H9 (cell line): Measurements from ENCODE around the gene ARHGAP24. TPM values are rescaled to one million over a fixed set of nuclear protein-coding genes. Genes with fewer than 3 reads are reported as not detected.

Source experiments
- DNase-seq: peaks from one replicate; pipeline ENCODE4 v3.0.0-alpha.2; 2017
- H2AFZ ChIP-seq: one replicate; pipeline ENCODE4 v1.6.1; 2013; ENCODE audit warnings: mild to moderate bottlenecking, low read length, control low read depth, moderate library complexity
- H2AK5ac ChIP-seq: 2 replicates; pipeline ENCODE4 v1.6.1; 2013; ENCODE audit warnings: low read length, control low read depth, mixed read lengths; ENCODE audit not compliant: insufficient read length
- H2BK120ac ChIP-seq: one replicate; pipeline ENCODE4 v1.6.1; 2013; ENCODE audit warnings: low read depth, mild to moderate bottlenecking, low read length, control low read depth, inconsistent platforms; ENCODE audit not compliant: poor library complexity, severe bottlenecking
- H2BK12ac ChIP-seq: 2 replicates; pipeline ENCODE4 v1.6.1; 2013; ENCODE audit warnings: low read length, control low read depth, mixed read lengths, low read depth; ENCODE audit not compliant: insufficient read length
- H2BK15ac ChIP-seq: 2 replicates; pipeline ENCODE4 v1.6.1; 2013; ENCODE audit warnings: low read depth, low read length, control low read depth
- H2BK20ac ChIP-seq: one replicate; pipeline ENCODE4 v1.6.1; 2013; ENCODE audit warnings: low read depth, mild to moderate bottlenecking, low read length, control low read depth, inconsistent platforms; ENCODE audit not compliant: poor library complexity, severe bottlenecking
- H2BK5ac ChIP-seq: 2 replicates; pipeline ENCODE4 v1.6.1; 2013; ENCODE audit warnings: low read length, control low read depth, mixed read lengths; ENCODE audit not compliant: insufficient read length
- H3K14ac ChIP-seq: 2 replicates; pipeline ENCODE4 v1.6.1; 2013; ENCODE audit warnings: low read length, control low read depth; ENCODE audit not compliant: insufficient read depth
- H3K18ac ChIP-seq: 2 replicates; pipeline ENCODE4 v1.6.1; 2013; ENCODE audit warnings: low read depth, mild to moderate bottlenecking, mixed read lengths, low read length, control low read depth; ENCODE audit not compliant: insufficient read length
- H3K23ac ChIP-seq: 2 replicates; pipeline ENCODE4 v1.6.1; 2013; ENCODE audit warnings: low read length, control low read depth, mixed read lengths, low read depth; ENCODE audit not compliant: insufficient read length
- H3K23me2 ChIP-seq: 2 replicates; pipeline ENCODE4 v1.6.1; 2013; ENCODE audit warnings: low read depth, mild to moderate bottlenecking, mixed read lengths, low read length, control low read depth; ENCODE audit not compliant: insufficient read length, poor library complexity, severe bottlenecking
- H3K27ac ChIP-seq: 2 replicates; pipeline ENCODE4 v1.5.1; 2013; ENCODE audit warnings: low read length, control low read depth, mixed read lengths, low read depth; ENCODE audit not compliant: insufficient read length
- H3K27me3 ChIP-seq: 2 replicates; pipeline ENCODE4 v1.6.1; 2013; ENCODE audit warnings: low read length, control low read depth, inconsistent platforms; ENCODE audit not compliant: insufficient read depth
- H3K4ac ChIP-seq: 2 replicates; pipeline ENCODE4 v1.6.1; 2013; ENCODE audit warnings: low read depth, mild to moderate bottlenecking, control low read depth, inconsistent platforms, low read length, moderate library complexity
- H3K4me1 ChIP-seq: 2 replicates; pipeline ENCODE4 v1.6.1; 2013; ENCODE audit warnings: low read length, control low read depth, inconsistent platforms; ENCODE audit not compliant: insufficient read depth
- H3K4me2 ChIP-seq: 2 replicates; pipeline ENCODE4 v1.6.1; 2013; ENCODE audit warnings: low read length, control low read depth, mixed read lengths; ENCODE audit not compliant: insufficient read length, insufficient read depth
- H3K56ac ChIP-seq: 2 replicates; pipeline ENCODE4 v1.6.1; 2013; ENCODE audit warnings: low read depth, mild to moderate bottlenecking, mixed read lengths, low read length, control low read depth; ENCODE audit not compliant: insufficient read length
- H3K79me1 ChIP-seq: 2 replicates; pipeline ENCODE4 v1.6.1; 2013; ENCODE audit warnings: low read depth, mild to moderate bottlenecking, moderate library complexity, low read length, control low read depth, inconsistent platforms; ENCODE audit not compliant: insufficient read depth, poor library complexity, severe bottlenecking
- H3K79me2 ChIP-seq: 2 replicates; pipeline ENCODE4 v1.6.1; 2013; ENCODE audit warnings: low read length, control low read depth, inconsistent platforms; ENCODE audit not compliant: insufficient read depth
- H3K9ac ChIP-seq: 2 replicates; pipeline ENCODE4 v1.6.1; 2013; ENCODE audit warnings: low read length, control low read depth, mixed read lengths; ENCODE audit not compliant: insufficient read length; ENCODE audit errors: extremely low read depth
- H3K9me3 ChIP-seq: one replicate; pipeline ENCODE4 v1.6.1; 2013; ENCODE audit warnings: low read depth, low read length, inconsistent platforms; ENCODE audit not compliant: control insufficient read depth
- H3T11ph ChIP-seq: one replicate; pipeline ENCODE4 v1.6.1; 2013; ENCODE audit warnings: mild to moderate bottlenecking, low read length, control low read depth, inconsistent platforms
- H4K20me1 ChIP-seq: one replicate; pipeline ENCODE4 v1.6.1; 2013; ENCODE audit not compliant: control insufficient read depth, insufficient read length, insufficient read depth
- H4K5ac ChIP-seq: 2 replicates; pipeline ENCODE4 v1.6.1; 2013; ENCODE audit warnings: low read depth, mild to moderate bottlenecking, mixed read lengths, low read length, control low read depth; ENCODE audit not compliant: insufficient read length
- H4K8ac ChIP-seq: replicated peaks from 2 replicates; pipeline ENCODE4 v1.6.1; 2013; ENCODE audit warnings: low read length, control low read depth, mixed read lengths, low read depth; ENCODE audit not compliant: insufficient read length
- H4K91ac ChIP-seq: 2 replicates; pipeline ENCODE4 v1.6.1; 2013; ENCODE audit warnings: low read depth, mild to moderate bottlenecking, moderate library complexity, mixed read lengths, low read length, control low read depth; ENCODE audit not compliant: insufficient read length
- H3K27ac Mint-ChIP-seq, 3 experiments: 2 replicates in 2 of 3; 3 replicates in 1 of 3; pipeline ENCODE4 v1.8.0; 2020 to 2021; ENCODE audit warnings: mixed read lengths in 3 of 3, mild to moderate bottlenecking in 1 of 3, moderate library complexity in 1 of 3
- H3K27me3 Mint-ChIP-seq: 2 replicates; pipeline ENCODE4 v1.8.0; 2021; ENCODE audit warnings: low read depth, mild to moderate bottlenecking, moderate library complexity, mixed read lengths
- H3K36me3 Mint-ChIP-seq, 3 experiments: 2 replicates in 2 of 3; 3 replicates in 1 of 3; pipeline ENCODE4 v1.8.0; 2020 to 2021; ENCODE audit warnings: low read depth in 3 of 3, mixed read lengths in 3 of 3; ENCODE audit not compliant: insufficient read depth in 1 of 3
- H3K4me1 Mint-ChIP-seq, 2 experiments: 2 replicates each; pipeline ENCODE4 v1.8.0; 2020; ENCODE audit warnings: mixed read lengths in 2 of 2
- H3K4me3 Mint-ChIP-seq, 2 experiments: 2 replicates in 1 of 2; 3 replicates in 1 of 2; pipeline ENCODE4 v1.8.0; 2020 to 2021; ENCODE audit warnings: mild to moderate bottlenecking in 2 of 2, mixed read lengths in 2 of 2, moderate library complexity in 1 of 2
- H3K9me3 Mint-ChIP-seq, 2 experiments: 2 replicates in 1 of 2; 3 replicates in 1 of 2; pipeline ENCODE4 v1.8.0; 2020; ENCODE audit warnings: mild to moderate bottlenecking in 2 of 2, mixed read lengths in 2 of 2, moderate library complexity in 1 of 2
- WGBS: extraction: QIAGEN DNeasy Blood & Tissue Kit; methylation state at CpG from one replicate; pipeline ENCODE4 v1.1.7; 2013; ENCODE audit warnings: missing lambda C conversion rate, low lambda C conversion rate, mixed read lengths; ENCODE audit not compliant: insufficient read length; ENCODE audit errors: extremely low coverage; 5-methylcytosine and 5-hydroxymethylcytosine counted together
- total RNA-seq: library from RNA; stranded (reverse); gene quantifications from 2 replicates; pipeline ENCODE4 v1.2.1, GENCODE V29; 2021
- TF ChIP-seq, protein P1 (sequence below): fragments of 200-600 bp; sonication (generic); conservative IDR thresholded peaks from 3 replicates; pipeline ENCODE4 v1.8.0; 2021; ENCODE audit warnings: antibody characterized with exemption, mild to moderate bottlenecking

ARHGAP24 gene
- total RNA-seq, 1 experiment from 2014 or later = 0.37 TPM

DNA sequence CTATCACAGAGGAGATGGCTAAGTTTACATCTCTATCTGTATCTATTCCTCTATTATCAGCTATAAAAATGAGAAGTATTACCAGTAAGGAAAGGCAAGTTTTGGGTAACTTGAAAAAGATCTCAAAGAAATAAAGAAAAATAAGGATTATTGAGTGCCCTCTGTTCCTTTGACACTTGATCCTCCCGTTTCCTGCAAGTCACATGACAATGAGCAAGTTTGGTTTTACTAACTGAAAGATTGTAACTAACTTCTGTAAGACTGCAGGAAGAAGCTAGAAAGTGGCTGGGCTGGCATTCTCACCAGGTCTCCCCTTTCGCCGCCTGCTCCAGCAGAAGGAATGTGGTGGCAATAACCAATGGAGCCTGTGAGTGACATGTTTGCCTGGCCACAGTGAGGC lies 59.2 kb downstream of the ARHGAP24 start:
- Histone ChIP-seq H3T11ph (no peak overlapping the region), H4K8ac (no peak overlapping the region), H3K56ac (no peak overlapping the region), H3K9ac (no peak overlapping the region), H2BK15ac (no peak overlapping the region), H3K23me2 (no peaks in the 10 kb centered on the region), H3K9me3 (no peaks in the 10 kb centered on the region), H3K4ac (no peak overlapping the region), H4K5ac (no peak overlapping the region), H3K18ac (no peak overlapping the region), H3K79me2 (no peaks in the 10 kb centered on the region), H3K79me1 (no peaks in the 10 kb centered on the region), H3K4me1 (no peaks in the 10 kb centered on the region), H3K27ac (no peak overlapping the region), H2BK5ac (no peak overlapping the region), H3K23ac (no peak overlapping the region), H4K91ac (no peak overlapping the region), H3K14ac (no peak overlapping the region), H4K20me1 (no peaks in the 10 kb centered on the region), H2AFZ (peak overlapping the region; percentile 65), H3K4me2 (no peak overlapping the region), H2BK12ac (no peak overlapping the region), H3K27me3 (no peaks in the 10 kb centered on the region), H2BK120ac (no peak overlapping the region), H2BK20ac (no peak overlapping the region), H2AK5ac (no peak overlapping the region)
- no peaks in the 10 kb centered on the region for H3K4me1 Mint-ChIP-seq
- no peak overlapping the region for H3K4me3 Mint-ChIP-seq
- H3K27me3 Mint-ChIP-seq = no peaks in the 10 kb centered on the region
- WGBS = no CpG with 5 or more reads among the region's 3 CpGs
- no peak for DNase-seq
- TF ChIP-seq, protein P1, sequence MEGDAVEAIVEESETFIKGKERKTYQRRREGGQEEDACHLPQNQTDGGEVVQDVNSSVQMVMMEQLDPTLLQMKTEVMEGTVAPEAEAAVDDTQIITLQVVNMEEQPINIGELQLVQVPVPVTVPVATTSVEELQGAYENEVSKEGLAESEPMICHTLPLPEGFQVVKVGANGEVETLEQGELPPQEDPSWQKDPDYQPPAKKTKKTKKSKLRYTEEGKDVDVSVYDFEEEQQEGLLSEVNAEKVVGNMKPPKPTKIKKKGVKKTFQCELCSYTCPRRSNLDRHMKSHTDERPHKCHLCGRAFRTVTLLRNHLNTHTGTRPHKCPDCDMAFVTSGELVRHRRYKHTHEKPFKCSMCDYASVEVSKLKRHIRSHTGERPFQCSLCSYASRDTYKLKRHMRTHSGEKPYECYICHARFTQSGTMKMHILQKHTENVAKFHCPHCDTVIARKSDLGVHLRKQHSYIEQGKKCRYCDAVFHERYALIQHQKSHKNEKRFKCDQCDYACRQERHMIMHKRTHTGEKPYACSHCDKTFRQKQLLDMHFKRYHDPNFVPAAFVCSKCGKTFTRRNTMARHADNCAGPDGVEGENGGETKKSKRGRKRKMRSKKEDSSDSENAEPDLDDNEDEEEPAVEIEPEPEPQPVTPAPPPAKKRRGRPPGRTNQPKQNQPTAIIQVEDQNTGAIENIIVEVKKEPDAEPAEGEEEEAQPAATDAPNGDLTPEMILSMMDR = no peak
- no peaks in the 10 kb centered on the region for H3K36me3 Mint-ChIP-seq
- H3K27ac Mint-ChIP-seq = no peak overlapping the region
- no peaks in the 10 kb centered on the region for H3K9me3 Mint-ChIP-seq
